AML-193 (cell line): ENCODE results near the gene LPAR3.

ENCODE experiments used
- DNase-seq, 2 experiments: peaks; one replicate each; lab custom pipeline; 2025; lab: John Stamatoyannopoulos, UW

The LPAR3 gene

DNA sequence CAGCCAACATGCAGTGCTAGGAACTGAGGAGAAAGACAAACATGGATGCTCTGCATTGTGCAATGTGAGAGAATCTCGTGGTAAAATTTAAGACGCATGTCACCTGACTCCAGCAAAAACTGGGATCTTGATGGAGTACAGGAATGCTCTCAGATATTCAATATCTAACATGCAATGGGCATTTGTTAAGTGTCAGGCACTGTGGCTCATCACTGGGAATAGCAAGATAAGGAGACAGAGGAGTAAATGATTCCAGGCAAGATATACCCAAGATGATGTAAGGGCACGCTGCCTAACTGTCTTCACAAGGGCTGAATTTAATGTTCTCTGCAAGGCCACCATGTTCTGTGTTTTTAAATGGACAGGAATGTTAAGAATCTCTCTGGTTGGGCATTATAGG is 67.8 kb downstream of the LPAR3 start:
- no peak for DNase-seq

GRCh38 chr1:84823991-84824390 is 69.0 kb downstream of the LPAR3 start:
- DNase-seq: no peak

DNA sequence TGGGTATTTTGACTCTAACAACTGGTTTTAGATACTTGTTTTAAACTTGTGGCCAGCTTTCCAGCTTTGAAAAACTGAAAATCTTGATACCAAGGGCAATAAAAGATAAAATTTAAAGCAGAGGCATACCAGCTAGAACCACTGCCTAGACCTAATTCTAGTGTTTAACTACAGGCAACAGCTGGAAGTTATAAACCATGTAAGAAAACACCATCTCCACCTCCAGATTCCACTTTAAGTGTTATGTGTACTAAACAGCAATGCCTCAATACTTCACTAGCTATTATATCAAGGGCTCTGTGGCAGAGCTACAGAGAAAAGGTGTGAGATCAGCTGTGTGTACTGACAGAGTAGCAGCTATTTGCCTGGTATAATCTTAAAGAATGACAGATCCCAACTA is 69.5 kb downstream of the LPAR3 start:
- DNase-seq: no peak

- no peak for DNase-seq
Measured at GRCh38 chr1:84810343-84810742, 82.7 kb downstream of the LPAR3 start.

DNA sequence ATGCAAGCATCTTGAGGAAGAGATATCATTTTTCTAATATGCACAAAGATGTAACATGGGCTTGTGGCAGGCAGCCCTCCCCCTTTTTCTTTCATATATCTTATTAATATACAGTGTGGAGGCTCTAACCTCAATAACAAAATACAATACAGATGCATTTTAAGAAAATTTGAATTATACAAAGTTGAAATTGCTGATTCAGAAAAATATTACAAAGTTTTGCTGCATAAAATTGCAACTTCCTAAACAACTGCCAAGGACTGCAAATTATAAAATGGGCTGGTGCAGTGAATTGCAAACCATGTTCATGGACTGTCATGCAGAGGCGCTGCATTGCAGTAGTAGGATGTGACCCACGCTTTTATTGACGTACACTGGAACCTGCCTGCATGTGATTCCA is 84.0 kb downstream of the LPAR3 start:
- DNase-seq: no peak

- DNase-seq: no peak
Measured at GRCh38 chr1:84803604-84804003, 89.4 kb downstream of the LPAR3 start.

DNA sequence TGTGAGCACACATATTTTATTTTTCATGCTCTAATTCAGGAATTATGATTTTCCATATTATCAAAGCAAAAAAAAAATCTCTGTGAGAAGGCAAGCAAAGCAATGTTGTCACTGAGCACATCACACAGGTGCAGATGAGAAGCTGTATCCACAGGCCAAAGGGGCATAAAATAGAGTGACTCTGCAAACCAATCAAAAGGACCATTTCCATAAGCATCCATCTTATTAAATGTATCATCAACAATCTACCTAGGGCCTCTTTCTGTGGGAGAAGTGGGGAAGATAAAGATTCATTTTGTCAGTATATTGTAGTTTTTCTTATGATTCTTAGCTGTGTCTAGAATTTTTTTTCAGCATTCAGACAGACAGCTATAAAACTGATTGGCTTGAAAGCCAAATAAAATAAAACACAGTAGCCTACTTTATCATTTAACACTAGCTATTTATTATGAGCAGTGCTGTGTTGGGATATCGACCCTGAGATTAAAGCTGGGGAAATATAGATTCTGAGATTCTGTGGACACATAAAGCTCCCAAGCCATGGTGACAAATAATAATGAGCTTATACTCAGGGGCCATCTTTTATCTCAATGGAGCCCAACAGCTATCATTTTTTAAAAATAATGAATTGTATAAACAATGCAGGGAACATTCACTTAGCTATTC is 90.3 kb downstream of the LPAR3 start:
- no peak for DNase-seq

- no peak for DNase-seq
Measured at GRCh38 chr1:84800090-84801073, 92.6 kb downstream of the LPAR3 start.

DNA sequence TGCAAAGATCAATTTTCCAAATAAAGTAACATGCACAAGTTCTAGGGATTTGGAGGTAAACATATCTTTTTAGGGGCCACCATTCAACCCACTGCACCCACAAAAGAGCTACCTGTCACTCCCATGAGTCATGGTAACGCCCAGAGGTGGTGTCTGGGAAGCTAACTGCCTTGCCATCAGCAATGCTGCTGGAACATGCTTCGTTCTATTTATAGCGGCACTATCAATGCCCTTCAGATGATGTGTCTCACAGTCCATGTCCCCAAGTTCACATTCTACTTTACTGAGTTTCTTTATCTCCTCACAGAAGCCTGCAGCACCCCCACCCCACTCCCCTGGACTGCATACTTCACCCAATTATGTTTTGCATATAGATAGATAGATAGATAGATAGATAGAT is 95.4 kb downstream of the LPAR3 start:
- DNase-seq: no peak

DNA sequence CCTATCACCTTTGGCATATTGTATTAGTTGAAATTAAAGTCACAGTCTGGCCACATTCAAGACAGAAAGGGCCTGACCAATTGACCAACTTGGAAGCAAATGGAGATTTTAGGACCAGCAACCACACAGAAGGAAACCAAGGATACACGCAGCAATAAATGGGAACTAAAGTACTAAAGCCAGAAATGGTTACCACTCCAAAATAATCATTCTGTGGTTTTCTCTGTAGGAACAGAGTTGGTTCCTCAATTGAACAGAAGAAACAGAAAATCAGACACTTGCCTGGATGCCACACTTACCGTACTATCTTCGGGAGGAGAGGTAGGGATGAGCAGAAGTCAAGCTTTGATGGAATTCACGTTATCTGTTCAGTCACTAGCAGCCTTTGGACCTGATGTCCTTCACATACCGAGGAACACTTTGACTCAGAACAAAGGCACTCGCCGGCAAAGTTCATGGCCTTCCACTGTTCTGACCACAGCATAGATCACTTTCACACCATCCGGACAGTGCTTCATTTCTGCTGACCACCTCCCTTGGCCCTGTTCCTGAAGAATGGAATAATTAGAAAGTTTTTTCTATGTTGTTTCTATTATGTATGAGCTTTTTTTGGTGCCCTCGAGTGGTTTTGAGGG is 96.9 kb downstream of the LPAR3 start:
- no peak for DNase-seq

DNA sequence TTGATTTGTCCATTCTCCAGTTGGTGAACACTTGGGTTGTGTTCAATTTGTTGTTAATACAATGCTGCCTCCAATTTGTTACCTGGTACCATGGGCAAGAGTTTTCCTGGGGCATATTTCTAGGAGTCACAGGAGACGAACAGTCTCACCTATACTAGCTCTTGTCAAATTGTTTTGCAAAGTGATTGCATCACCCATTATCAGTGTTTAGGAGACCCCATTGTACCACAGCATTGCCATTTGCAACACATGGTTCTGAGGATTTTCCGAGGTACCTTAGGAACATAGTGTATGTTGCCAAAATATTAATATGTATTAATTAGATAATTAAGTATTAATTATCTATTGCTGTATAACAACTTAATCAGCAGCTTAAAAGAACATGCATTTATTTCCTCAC is 97.8 kb downstream of the LPAR3 start:
- DNase-seq: no peak

GRCh38 chr1:84792421-84792820 is 100.6 kb downstream of the LPAR3 start:
- no peak for DNase-seq

DNA sequence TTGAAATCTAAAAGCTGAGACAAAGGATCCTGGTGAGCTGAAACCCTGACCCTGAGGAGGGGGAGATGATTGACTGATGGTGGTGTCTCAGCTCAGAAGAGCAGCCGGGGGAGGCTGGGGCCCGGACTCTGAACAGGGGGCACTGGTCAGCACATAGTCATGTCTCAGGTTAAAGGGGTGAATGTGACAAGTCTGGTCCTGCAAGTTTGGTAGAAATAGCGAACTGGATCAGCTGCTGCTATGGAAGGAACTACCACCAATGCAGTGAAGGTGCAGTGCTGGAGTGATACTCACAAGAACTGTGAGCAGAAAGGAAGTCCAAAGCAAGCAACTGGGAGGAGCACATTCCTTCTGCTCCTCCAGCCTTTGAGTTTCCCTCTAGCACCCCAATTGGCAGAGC is 104.0 kb downstream of the LPAR3 start:
- DNase-seq: no peak

GRCh38 chr1:84785271-84786036 is 107.6 kb downstream of the LPAR3 start:
- DNase-seq: no peak

DNA sequence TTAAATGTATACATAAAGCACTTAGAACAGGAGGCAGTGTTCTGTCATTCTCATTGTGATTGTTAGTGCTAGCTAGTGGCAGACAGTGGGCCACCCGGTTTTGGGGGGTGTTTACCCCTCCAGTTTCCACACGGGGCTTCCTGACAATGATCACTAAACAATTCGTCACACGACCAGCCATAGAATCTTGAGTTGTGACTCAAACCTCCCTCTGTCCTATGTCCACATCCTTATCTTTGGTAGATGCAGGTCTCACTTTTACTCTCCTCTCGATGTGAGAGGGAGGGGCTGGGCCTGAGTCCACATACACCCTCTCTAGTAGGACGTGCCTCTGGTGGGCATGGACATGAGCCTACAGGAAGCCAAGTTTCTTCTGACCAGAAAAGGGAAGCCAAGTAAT is 110.1 kb downstream of the LPAR3 start:
- DNase-seq: no peak

DNA sequence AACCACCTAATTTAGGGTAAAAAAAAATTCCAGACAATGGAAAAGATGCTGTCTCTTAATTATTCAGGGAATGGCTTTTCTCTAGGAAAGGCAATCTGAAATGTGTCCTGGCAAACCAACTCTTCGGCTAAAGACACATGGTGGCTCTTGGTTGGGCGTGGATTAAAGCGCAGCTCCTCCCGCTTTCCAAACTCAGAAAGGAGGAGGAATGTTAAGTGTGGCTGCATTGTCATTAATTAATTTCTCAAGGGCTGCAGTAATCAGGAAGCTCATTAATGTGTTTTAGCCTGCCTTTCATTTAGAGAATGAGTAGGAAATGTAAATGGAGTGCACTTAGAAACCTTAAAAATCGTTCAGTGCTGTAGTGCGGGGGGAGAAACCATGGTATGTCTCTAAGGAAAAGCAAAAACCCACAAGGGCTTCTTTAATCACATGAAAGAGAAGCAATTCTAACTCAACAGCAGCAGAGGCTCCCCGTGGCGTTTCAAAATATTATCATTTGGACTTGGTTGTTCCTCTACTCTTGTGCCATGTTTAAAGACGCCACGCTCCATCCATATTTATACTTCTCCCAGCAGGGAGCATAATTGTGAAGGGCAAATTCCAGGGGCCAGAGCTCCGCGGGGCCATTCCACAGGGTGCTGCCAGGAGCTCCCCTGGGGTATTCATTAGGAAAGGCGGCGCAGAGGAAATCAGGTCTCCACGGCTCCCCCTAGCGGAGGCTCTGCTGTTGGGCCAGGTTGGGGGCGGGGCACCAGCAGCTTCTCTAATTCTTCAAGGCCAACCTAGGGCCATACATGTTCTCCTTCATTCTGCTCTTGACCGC is 110.8 kb downstream of the LPAR3 start:
- peak; percentile 60 to 65 for DNase-seq

DNA sequence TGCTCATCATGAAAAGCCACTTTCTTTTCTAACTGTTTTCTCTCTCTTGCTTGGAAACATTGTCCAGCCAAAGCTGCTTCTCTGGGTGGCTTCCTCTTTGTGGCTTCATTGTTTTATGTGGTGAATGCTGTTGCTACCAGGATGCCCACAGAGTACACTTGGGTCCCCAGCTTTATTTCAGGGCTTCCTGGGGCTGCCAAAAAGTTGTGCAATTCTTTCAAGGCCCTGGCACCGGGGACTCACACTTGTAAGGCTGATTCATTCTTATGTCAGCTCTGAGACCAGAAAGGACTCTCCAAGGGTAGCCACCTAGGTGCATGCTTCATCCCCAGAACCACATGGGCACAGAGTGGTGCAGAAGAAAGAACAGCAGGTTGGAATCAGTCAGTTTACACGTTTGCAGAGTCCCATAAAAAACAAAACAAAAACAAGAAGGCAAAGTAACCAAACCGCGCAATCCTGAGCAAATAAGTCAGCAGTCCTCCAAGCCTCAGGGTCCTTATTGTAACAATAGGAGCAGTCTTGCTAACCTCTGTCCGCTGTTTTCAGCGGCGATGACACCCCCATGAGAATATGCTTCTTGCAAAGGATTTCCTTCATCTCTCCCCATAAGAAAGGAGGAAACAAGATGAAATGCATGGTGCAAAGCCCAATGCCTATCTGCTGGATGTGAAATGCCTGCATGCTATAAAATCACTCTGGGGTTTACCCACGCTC is 112.8 kb downstream of the LPAR3 start:
- DNase-seq: peak; percentile 94 to 95

DNA sequence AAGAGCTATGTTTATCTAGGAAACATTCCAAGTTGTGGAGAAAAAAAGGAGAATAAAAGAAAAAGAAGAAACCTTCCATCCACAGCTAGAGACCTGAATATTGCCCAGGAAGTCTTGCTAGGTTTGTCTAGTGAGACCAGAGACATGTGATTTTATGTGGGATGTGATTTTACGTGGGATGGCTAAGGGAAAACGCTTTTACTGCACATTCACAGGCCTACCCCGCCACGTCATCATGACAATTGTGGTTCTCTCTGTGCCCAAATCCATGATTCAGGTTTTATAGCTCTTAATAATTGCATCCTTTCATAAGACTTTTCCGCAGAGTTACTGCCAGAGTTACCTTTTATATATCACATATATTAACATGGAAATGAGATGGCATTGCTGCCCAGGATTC is 116.4 kb downstream of the LPAR3 start:
- DNase-seq: no peak

- DNase-seq: no peak
Measured at GRCh38 chr1:84775535-84775920, 117.5 kb downstream of the LPAR3 start.

- DNase-seq: no peak
Measured at GRCh38 chr1:84774669-84775534, 118.1 kb downstream of the LPAR3 start.
